Smooth muscle cell (in vitro differentiated cells): ENCODE measurements around the gene SYNGR4. TPM values are rescaled to one million over a fixed set of nuclear protein-coding genes. Genes with fewer than 3 reads are reported as not detected.

Source experiments
- DNase-seq: peaks from one replicate; lab custom pipeline; 2025; ENCODE audit not compliant: unreplicated experiment; lab: John Stamatoyannopoulos, UW
- H2AFZ ChIP-seq: fragments of 200-600 bp; sonication (generic); 2 replicates; pipeline ENCODE4 v1.6.0; 2016; ENCODE audit warnings: antibody characterized with exemption, low read depth, mild to moderate bottlenecking
- H3F3A ChIP-seq: fragments of 200-600 bp; sonication (generic); 2 replicates; pipeline ENCODE4 v1.6.0; 2017; ENCODE audit warnings: antibody characterized with exemption, low read depth
- H3K27ac ChIP-seq: fragments of 200-600 bp; sonication (generic); 2 replicates; pipeline ENCODE4 v1.5.1; 2016; ENCODE audit warnings: low read depth, mild to moderate bottlenecking
- H3K27me3 ChIP-seq: fragments of 200-600 bp; sonication (generic); 2 replicates; pipeline ENCODE4 v1.6.1; 2016; ENCODE audit warnings: low read depth, mild to moderate bottlenecking
- H3K36me3 ChIP-seq: fragments of 200-600 bp; sonication (generic); 2 replicates; pipeline ENCODE4 v1.5.1; 2016; ENCODE audit warnings: low read depth
- H3K4me1 ChIP-seq: fragments of 200-600 bp; sonication (generic); 2 replicates; pipeline ENCODE4 v1.5.1; 2016; ENCODE audit warnings: low read depth
- H3K4me2 ChIP-seq: fragments of 200-600 bp; sonication (generic); 2 replicates; pipeline ENCODE4 v1.6.0; 2016; ENCODE audit warnings: mild to moderate bottlenecking
- H3K4me3 ChIP-seq: fragments of 200-600 bp; sonication (generic); 2 replicates; pipeline ENCODE4 v1.5.1; 2016; ENCODE audit warnings: mild to moderate bottlenecking
- H3K79me2 ChIP-seq: fragments of 200-600 bp; sonication (generic); 2 replicates; pipeline ENCODE4 v1.6.0; 2016; ENCODE audit warnings: low read depth, mild to moderate bottlenecking
- H3K9ac ChIP-seq: fragments of 200-600 bp; sonication (generic); 2 replicates; pipeline ENCODE4 v1.6.0; 2016; ENCODE audit warnings: low read depth
- H3K9me3 ChIP-seq: fragments of 200-600 bp; sonication (generic); replicated peaks from 2 replicates; pipeline ENCODE4 v1.5.1; 2016; ENCODE audit warnings: low read depth
- H4K20me1 ChIP-seq: fragments of 200-600 bp; sonication (generic); 2 replicates; pipeline ENCODE4 v1.6.0; 2016; ENCODE audit warnings: low read depth
- WGBS: methylation state at CpG from one replicate; pipeline ENCODE4 v1.1.7; 2016; ENCODE audit warnings: low lambda C conversion rate; 5-methylcytosine and 5-hydroxymethylcytosine counted together
- polyA plus RNA-seq: library from polyadenylated mRNA; unstranded; fragments of >200 nt; fragmentation: Nextera tagmentation; extraction: Ambion mirVana; gene quantifications from 2 replicates; pipeline ENCODE4 v1.2.1, GENCODE V29; 2016
- total RNA-seq: library from RNA; depleted of rRNA; stranded (reverse); fragments of >200 nt; gene quantifications from 2 replicates; pipeline ENCODE4 v1.2.3, GENCODE V29; 2014
- TF ChIP-seq, protein P1 (sequence below): fragments of 200-600 bp; sonication (generic); IDR thresholded peaks from 2 replicates; pipeline ENCODE4 v1.5.1; 2017; ENCODE audit warnings: borderline replicate concordance, mild to moderate bottlenecking, antibody characterized with exemption; ENCODE audit not compliant: insufficient read depth, poor library complexity, severe bottlenecking

Gene SYNGR4
- total and polyA plus RNA-seq, 2 experiments from 2014 or later, result not detected

DNA sequence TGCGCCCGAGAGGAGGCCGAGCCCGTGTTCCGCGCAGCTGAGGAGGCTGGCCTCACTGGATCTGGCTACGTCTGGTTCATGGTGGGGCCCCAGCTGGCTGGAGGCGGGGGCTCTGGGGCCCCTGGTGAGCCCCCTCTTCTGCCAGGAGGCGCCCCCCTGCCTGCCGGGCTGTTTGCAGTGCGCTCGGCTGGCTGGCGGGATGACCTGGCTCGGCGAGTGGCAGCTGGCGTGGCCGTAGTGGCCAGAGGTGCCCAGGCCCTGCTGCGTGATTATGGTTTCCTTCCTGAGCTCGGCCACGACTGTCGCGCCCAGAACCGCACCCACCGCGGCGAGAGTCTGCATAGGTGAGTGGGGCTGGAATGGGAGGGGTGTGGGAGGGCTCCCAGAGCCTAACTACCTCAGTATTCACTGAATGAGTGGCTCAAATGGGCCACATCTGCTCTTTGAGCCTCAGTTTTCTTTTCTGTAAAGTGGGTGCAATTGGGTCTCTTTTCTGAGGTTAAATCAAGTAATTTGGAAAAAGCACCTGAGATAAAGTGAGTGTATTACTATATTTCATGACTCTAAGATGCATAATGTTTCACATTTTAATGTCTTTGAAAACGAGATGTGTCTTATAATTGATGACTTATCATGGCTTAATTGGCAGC lies 41.0 kb downstream of the SYNGR4 start:
- no peaks in the 10 kb centered on the region for H3K36me3 ChIP-seq
- no peak overlapping the region for H3K4me3 ChIP-seq
- H3K9me3 ChIP-seq, result no peaks in the 10 kb centered on the region
- no peak for DNase-seq
- H3K9ac ChIP-seq, result no peak overlapping the region
- H3K4me1 ChIP-seq, result no peaks in the 10 kb centered on the region
- H4K20me1 ChIP-seq, result peaks cover 7% of the 10 kb centered on the region
- no peak overlapping the region for H2AFZ ChIP-seq
- no peak overlapping the region for H3K4me2 ChIP-seq
- WGBS, result 96% methylated on average over 27 of the region's 27 CpGs
- TF ChIP-seq, protein P1, sequence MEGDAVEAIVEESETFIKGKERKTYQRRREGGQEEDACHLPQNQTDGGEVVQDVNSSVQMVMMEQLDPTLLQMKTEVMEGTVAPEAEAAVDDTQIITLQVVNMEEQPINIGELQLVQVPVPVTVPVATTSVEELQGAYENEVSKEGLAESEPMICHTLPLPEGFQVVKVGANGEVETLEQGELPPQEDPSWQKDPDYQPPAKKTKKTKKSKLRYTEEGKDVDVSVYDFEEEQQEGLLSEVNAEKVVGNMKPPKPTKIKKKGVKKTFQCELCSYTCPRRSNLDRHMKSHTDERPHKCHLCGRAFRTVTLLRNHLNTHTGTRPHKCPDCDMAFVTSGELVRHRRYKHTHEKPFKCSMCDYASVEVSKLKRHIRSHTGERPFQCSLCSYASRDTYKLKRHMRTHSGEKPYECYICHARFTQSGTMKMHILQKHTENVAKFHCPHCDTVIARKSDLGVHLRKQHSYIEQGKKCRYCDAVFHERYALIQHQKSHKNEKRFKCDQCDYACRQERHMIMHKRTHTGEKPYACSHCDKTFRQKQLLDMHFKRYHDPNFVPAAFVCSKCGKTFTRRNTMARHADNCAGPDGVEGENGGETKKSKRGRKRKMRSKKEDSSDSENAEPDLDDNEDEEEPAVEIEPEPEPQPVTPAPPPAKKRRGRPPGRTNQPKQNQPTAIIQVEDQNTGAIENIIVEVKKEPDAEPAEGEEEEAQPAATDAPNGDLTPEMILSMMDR, result no peak
- peaks cover 14% of the 10 kb centered on the region for H3K79me2 ChIP-seq
- H3K27me3 ChIP-seq, result no peaks in the 10 kb centered on the region
- H3F3A ChIP-seq, result no peaks in the 10 kb centered on the region
- H3K27ac ChIP-seq, result no peak overlapping the region

DNA sequence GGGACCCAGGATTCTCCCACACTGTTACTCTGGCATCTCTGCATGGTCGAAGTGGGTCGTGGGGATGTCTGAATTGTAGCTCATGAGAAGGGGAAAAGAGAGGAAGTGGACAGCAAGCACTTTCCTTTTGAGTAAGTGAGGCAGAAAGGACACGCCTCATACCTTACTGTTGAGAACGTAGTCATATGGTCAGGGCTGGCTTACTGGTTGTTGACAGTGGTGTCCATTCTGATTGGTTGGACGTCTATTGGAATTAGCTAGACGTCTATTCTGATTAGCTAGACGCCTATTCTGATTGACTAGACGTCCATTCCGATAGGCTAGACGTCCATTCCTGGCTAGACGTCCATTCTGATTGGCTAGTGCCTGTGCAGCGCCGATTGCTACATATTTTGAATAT lies 41.7 kb downstream of the SYNGR4 start:
- Histone ChIP-seq H3K4me2 (no peak overlapping the region), H3K9me3 (no peaks in the 10 kb centered on the region), H3K4me3 (no peak overlapping the region), H3K4me1 (no peaks in the 10 kb centered on the region), H2AFZ (no peak overlapping the region), H3K79me2 (peaks cover 14% of the 10 kb centered on the region), H3K27me3 (no peaks in the 10 kb centered on the region), H4K20me1 (peaks cover 4% of the 10 kb centered on the region), H3K27ac (no peak overlapping the region), H3F3A (no peaks in the 10 kb centered on the region), H3K9ac (no peak overlapping the region), H3K36me3 (no peaks in the 10 kb centered on the region)
- WGBS, result 90% methylated on average over 13 of the region's 13 CpGs
- DNase-seq, result no peak
- TF ChIP-seq, protein P1, result no peak

DNA sequence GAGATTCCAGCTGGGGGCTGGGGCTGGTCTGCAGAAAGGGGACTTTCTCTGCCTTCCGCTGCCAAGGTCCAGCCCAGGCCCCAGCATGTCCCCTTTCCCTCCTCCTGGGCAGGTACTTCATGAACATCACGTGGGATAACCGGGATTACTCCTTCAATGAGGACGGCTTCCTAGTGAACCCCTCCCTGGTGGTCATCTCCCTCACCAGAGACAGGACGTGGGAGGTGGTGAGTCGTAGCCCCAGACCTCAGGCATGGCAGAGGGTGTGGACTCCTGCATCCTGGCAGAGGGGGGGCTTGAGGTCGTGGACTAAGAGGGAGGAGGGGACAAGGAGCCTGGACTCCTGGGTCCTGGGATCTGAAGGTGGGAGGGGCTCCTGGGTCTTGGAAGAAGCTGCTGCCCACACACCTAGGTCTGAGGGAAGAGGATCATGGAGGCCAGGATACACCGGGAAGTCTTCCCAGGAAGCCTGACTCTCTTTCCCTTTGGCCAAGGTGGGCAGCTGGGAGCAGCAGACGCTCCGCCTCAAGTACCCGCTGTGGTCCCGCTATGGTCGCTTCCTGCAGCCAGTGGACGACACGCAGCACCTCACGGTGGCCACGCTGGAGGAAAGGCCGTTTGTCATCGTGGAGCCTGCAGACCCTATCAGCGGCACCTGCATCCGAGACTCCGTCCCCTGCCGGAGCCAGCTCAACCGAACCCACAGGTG lies 49.9 kb downstream of the SYNGR4 start:
- 47% methylated on average over 24 of the region's 24 CpGs for WGBS
- H3K4me3 ChIP-seq, result no peak overlapping the region

More for the DNA sequence above, 49.9 kb downstream of the SYNGR4 start:
- H3K9ac ChIP-seq, result no peak overlapping the region
- TF ChIP-seq, protein P1, result no peak
- H3F3A ChIP-seq, result no peaks in the 10 kb centered on the region
- no peaks in the 10 kb centered on the region for H3K79me2 ChIP-seq
- H2AFZ ChIP-seq, result no peak overlapping the region
- peaks cover 3% of the 10 kb centered on the region for H3K36me3 ChIP-seq
- H3K9me3 ChIP-seq, result no peaks in the 10 kb centered on the region
- H3K4me2 ChIP-seq, result peak overlapping the region; percentile 54
- no peaks in the 10 kb centered on the region for H3K27me3 ChIP-seq
- no peaks in the 10 kb centered on the region for H4K20me1 ChIP-seq
- DNase-seq, result no peak
- peaks cover 8% of the 10 kb centered on the region for H3K4me1 ChIP-seq
- no peak overlapping the region for H3K27ac ChIP-seq
